Measurements from ENCODE around the gene WNT9B.

The WNT9B gene

DNA sequence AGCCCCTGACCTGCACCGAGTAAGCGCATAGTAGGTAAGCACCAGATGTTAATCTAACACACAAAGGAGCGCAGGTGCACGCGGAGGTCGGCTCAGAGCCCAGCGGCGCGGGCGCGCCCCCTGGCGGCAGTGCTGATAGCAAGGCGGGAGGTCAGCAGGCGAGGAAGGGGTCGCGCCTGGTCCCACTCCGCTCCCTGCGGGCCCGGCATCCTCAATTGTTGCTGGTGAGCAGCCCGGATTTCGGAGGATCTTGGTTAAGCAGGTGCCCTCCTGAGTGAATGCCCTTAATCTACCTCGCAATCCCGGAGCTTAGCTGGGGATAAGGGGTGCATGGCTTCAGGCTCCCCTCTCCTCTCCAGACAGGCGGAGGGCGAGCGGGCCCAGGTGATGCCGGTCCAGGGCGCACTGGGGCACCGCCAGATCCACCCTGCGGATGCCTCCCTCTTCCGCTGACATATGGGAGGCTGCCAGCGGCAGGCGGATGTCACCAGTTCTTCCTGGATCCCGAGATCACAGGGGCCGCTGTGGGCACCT is 28.9 kb upstream of the WNT9B start:
- DNase-seq: peak in 1 of 2 experiments; percentile 11

DNA sequence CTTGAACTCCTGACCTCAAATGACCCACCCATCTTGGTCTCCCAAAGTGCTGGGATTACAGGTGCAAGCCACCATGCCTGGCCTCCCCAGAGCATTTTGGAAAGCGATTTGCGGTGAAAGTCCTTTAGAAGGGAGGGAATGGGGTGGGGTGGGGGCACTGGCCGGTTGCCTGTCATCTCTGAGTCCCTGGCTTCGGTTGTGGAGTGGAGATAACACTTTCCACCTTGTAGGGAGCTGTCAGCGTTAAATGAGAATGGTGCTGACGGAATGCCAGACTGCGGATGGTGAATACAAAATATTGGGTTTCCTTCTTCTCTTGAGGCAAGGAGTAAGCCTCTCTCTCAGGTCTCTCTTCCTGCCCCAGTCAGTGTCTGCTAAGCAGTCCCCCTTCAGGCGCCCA is 27.7 kb upstream of the WNT9B start:
- DNase-seq: no peak

DNA sequence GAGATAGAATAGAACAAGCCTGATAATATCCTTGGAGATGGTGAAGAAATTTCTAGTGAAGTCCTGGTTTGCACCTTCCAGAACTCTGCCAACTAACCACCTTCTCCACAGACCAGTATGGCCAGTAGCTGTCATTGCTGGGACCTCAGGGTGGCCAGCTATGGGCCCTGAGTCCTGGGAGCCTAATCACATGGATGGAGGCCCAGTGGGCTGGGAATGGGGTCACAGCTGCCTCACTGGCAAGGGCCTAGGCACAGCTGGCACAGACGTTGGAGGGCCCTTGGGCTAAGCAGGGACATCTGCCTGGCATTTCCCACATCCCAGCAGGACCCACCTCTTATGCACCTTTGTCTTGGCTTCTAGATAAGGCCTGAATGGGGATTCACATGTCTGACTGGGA is 25.3 kb upstream of the WNT9B start:
- no peak for DNase-seq

DNA sequence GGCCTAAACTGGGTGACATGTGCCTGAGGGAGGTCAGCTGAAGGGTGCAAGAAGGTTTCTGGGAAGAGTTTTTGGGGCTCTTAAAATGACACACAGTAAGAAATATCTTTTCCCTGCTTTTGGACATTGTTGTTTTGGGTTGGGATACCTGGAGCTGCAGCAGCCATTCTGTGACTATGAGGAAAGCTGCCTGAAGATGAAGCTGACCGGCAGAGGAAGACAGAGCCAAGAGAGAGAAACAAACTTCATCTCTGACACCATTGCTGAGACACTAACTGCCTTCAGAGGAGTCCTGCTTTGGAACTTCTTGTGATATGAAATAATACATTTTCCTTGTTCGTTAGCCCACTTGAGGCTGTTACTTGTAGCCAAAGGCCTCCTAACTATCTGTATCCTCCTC is 24.1 kb upstream of the WNT9B start:
- no peak for DNase-seq

DNA sequence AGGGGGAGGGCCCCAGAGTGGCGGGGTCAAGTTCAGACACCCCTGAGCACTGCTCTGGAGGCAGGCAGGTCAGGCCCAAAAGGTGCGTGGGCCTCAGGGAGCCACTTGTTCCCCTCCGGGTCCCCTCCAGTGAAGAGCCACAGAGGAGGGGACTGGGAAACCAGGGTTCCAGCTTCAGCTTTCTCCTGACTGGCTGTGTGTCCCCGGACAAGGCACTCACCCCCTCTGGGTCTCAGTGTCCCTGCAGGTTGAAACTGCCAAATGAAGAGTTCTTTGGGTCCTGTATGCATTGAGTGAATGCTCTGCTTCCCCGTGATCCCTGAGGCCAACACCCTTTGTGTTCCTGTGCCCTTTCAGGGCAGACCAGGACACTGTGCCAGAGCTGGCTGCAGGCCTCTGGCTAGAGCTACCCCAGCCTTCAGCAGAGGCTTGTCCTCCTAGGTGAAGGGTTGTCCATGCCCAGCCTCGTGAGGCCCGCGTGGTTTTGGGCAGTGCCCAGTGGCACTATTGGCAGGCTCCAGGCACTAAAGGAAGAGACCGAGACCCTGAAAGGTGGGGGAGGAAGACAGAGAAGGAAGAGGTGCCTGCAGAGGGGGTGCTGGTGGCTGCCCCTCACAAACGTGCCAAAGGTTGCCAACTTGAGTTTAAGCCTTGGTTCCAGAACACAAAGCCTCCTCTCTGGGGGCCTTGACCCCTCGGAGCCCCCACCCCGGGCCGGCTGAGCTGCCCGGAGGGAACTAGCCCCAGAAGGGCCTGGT is 19.6 kb upstream of the WNT9B start:
- DNase-seq: no peak

DNA sequence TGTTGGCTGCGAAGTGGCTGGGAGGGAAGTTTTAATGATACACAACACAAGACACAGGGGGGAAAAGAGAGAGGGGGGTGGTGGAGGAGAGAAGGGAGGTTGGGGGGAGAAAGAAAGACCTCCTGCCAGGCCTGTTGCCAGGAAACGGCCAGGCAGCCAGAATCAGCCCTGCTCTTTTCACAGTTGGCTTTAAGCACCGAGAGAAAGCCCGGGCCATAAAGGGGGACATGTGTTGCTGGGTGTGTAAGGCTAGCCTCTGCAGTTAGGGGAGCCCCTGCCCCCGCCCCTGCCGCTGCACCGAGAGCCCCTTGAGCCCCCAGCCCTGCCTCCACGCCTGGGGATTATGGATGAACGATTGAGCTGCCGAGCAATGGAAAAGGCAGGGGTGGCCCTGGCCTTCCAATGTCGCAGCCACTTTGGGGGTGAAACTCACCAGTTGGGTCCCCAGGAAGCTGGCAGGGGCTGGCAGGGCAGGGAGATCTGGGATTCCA is 19.0 kb upstream of the WNT9B start:
- no peak for DNase-seq

DNA sequence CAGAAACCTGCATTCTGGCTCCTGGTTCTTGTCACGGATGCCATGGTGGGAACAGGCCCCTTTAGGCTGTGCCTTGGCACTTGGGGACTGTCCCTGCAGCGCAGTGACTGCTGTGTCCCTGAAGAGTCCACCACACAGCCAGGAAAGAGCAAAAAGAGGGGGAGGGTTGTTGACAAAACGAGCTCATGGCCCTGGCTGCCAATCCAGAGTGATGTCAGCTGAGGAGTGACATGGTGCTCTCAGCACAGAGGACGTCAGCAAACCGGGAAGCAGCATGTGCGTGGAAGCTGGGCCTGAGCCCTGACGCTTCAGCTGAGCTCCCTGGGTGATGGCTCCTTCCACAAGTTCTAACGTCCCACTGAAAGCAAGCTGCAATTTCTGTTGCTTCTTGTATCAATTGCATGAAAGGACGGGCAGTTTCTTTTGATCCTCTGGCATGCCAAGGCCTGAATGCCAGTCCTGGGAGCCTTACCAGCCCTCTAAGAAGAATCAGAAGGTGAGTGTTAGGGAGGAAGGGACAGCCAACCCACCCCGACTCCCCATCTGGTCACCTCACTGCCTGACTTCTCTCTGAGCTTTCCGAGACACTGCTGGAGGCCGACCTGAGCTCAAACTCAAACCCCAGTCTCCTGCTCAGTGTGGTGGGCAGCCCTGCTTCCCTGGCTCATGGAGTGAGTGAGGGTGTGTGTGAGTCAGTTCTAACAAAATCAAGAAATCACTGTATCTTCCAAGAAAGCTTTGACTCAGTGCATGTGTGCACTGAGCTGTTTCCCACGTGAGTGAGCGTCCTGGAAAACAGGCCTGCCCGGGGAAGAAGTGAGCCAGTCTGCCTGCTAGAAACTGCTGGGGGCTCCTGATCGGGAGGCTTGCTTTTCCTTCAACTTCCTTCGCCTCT is 18.2 kb upstream of the WNT9B start:
- no peak for DNase-seq

DNA sequence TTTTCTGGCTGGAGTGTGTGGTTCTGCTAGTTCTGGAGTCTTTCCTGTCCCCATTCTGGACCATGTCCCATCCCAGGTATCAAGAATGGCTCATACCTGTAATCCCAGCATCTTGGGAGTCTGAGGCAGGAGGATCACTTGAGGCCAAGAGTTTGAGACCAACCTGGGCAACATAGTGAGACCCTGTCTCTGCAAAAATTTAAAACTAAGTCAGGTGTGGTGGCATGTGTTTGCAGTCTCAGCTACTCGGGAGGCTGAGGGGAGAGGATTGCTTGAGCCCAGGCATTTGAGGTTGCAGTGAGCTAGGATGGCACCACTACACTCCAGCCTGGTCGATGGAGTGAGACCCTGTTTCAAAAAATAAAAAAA is 17.6 kb upstream of the WNT9B start:
- DNase-seq: no peak

DNA sequence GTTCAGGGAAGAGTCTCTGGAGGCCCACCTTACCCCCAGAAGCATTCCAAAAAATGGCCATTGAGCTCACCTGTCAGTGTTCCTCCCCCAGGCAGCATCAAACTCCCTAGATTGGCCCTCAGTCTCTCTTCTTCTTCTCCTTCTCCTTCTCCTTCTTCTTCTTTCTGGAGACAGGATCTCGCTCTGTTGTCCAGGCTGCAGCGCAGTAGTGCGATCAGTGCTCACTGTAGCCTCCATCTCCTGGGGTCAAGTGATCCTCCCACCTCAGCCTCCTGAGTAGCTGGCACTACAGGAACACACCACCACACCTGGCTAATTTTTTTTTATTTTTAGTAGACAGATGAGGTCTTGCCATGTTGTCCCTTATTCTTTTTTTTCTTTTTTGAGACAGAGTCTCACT is 16.5 kb upstream of the WNT9B start:
- no peak for DNase-seq

DNA sequence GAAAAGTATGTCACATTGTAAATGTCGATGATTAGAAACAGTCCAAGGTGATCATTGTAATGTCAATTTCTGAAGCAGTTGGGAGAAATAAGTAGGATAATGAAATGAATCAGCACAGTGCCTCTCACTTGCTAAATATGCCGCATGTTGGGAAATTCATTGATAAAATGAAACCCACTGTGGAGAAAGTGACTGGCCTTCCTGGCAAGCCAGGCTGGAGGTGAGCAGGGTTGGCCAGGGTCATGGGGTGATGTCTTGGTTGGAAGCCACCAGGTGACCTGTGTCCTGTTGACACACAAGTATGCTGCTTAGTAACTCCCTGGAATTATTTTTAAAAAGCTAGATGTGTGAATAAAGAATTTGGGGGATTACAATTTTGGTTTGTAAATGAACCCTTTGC is 14.9 kb upstream of the WNT9B start:
- DNase-seq: no peak

DNA sequence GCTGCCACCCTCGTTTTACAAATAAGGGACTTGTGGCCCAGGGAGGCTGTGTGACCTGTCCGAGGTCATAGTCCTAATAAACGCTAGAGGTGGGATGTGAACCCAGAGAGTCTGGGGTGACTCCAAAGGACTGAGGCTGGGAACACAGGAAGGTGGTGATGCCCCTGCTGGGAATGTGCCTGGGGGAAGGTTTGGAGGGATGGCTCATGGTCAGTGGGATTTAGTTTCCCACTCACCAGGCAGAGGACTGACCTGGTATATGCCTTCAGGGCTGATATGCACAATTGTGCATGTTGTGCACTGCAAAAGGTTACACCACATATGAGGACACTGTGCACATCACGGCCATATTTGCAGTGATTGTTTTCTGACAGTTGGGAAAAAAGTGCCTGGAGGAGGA is 13.9 kb upstream of the WNT9B start:
- DNase-seq: no peak

DNA sequence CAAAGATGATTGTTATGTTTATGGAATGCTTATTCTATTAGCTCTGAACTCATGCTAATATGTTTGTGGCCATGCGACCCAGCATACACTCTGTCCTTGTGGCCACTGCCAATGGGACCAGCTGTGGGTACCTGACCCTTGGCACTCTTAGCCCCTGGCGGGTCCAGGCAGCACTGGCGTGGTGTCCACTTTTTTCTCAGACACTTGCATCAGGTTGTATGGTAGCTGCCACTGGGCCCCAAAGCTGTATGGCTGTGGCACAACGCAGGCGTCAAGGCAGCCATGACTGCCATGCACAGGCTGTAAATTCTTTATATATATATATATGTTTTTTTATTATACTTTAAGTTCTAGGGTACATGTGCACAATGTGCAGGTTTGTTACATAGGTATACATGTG is 12.2 kb upstream of the WNT9B start:
- no peak for DNase-seq

DNA sequence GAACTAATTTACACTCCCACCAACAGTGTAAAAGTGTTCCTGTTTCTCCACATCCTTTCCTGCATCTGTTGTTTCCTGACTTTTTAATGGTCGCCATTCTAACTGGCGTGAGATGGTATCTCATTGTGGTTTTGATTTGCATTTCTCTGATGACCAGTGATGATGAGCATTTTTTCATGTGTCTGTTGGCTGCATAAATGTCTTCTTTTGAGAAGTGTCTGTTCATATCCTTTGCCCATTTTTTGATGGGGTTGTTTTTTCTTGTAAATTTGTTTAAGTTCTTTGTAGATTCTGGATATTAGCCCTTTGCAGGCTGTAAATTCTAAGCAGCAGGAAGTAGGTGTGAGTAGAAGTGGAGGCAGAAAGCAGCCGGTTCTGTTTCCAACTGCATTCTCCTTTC is 10.8 kb upstream of the WNT9B start:
- peak in 1 of 2 experiments; percentile 35 for DNase-seq

DNA sequence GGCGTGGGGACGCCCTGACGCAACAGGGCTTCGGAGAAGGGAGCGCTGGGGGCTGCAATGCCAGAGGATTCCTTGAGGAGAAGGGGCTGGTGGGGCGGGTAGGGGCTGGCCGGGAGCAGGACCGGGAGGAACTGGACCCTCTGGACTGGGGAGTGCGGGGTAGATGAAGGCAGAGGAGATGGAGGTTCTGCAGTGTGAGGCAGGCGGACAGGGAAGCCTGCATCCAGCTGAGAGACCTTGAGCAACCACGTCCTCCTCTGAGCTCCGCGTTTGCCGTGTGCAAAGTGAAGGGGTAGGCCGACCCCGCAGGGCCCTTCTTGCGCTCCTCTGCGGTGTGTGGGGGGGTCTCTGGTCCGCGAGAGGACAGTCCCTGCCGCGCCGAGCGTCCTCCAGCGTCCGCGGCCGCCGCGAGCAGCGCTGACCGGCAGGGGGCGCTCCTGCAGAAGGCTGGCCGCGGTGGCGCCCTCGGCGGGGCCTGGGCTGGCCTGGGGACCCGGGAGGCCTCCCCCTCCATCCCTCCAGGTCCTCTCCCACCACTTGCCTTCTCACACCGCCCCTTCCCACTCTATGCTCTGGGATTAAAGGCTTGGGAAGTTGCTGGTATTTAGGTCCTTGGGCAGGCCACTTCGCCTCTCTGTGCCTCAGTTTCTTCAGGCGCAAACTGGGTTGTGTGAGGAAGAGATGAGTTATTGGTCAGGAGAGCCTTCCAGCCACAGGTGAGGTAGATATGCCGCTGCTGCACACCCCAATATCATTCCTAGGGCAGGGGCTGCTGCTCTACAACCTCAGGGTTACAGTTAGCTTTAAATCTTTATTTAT is 9.6 kb upstream of the WNT9B start:
- DNase-seq: peak in 1 of 2 experiments; percentile 54

DNA sequence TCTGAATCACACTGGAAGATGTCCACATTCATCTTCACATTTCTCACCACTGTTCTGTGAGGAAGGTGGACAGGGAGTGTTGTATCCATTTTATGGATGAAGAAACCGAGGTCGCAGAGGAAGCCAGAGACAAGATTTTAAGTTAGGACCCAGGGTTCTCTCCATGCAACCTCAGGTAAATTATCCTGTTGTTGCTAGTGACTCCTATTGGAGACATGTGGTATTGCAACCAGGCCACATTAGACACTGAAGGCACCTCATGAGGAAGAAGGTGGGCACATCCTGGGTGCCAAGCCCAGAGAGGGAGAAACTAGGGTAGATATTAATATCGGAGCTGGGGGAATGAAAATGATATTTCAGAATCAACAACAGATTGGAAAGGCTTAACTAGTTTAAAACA is 8.5 kb upstream of the WNT9B start:
- peak in 1 of 2 experiments; percentile 41 for DNase-seq

DNA sequence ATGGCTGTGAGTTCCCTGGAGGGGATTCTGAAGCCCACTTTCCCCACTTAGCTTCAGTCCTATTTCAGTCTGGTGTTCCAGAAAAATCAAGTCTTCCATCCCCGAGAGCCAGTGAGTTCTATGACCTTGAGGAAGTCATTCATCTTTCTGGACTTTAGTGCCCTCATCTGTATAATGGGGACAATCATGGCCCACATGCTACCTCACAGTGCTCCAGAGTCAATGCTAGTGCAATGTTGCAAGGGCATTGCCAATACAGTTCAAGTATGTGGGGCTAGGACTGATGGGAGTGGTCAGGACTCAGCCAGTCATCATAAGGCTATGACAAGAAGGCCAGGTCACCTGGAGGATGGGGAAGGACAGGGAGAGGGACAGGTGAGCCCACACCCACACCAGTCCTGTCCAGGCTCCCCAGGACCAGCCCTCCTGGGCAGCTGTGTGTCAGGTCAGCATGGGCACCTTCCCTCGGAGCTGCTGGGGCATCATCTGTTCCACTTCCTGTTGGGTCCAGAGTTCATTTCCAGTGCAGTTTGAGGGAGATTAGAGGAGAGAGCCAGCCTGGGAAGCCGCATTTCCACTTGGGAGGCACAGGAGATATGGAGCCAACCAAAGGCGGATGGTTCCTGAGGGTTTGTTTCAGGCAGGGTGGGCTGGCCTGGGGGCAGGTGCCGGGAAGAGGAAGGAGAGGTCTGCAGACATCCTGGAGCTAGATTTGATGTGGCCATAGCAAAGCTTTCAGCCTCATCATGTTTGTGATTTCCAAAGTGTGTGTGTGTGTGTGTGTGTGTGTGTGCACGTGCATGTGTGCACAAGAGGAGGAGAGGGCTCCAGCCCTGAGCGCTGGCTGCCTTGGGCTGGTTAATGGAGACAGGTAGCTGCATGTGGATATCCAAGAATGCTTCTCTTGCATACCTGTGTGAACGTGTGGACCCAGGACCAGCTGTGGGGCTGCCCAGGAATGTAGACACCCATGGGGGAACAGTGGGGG is 3.9 kb upstream of the WNT9B start:
- no peak for DNase-seq

DNA sequence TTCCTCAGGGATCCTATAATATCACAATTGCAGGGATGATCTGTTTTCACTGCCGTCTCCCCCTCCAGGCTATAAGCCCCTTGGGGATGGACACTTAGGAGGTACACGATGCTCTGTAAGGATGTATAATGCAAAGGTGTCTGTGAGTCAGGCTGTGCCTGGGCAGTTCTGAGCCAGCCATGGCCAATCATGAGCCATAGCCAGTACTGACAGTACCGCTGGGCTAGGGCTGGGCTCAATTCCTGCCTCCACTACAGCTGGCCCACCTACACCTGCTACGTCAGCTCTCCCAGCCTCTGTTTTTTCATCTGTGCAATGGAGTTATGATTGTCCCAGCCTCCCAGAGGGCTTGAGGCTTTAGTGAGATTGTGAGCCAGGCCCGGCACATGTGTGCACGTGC is 2.8 kb upstream of the WNT9B start:
- no peak for DNase-seq

DNA sequence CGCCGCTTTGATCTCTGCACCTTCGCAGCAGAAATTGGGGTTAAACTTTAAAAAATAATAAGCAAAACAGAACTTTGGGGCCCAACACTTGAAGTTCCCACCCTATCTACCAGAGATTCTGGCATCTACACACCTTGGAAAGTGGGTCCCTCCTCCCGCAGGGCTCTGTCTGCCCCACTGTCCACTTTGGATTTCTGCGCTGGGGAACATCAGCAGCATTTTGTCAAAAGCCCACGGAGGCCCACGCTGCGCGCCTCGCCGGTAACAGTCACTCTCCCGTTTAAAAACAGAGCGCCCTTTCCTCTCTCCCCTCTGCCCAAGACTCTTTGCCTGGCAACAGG is 725 bp upstream of the WNT9B start:
- DNase-seq: no peak

DNA sequence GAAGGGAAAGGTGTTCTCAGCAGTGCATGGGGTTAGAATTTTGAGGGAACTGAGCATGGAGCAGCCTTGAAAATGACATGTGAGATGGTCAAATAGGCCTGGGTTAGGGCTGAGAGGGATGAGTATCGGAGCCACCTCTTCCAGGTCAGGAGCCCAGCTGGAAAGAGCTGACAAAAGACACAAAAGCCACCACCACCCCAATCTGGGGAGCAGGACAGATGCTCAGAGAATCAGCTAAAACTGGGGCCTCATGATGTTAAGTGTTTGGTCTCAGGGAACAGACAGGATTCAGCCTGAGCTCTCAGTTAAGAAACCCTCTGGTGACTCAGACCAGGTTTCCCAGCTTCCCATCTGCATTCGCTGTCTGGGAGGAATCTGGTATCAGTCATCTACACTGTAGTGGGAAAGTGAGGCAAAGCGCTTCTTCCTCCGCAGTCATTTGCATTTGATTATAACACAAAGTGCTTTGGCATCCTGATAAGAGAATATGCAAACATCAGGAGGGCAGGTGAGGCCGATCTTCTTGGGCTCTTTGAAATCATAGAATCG is 2.6 kb downstream of the WNT9B start:
- DNase-seq: peak; percentile 75 to 87

DNA sequence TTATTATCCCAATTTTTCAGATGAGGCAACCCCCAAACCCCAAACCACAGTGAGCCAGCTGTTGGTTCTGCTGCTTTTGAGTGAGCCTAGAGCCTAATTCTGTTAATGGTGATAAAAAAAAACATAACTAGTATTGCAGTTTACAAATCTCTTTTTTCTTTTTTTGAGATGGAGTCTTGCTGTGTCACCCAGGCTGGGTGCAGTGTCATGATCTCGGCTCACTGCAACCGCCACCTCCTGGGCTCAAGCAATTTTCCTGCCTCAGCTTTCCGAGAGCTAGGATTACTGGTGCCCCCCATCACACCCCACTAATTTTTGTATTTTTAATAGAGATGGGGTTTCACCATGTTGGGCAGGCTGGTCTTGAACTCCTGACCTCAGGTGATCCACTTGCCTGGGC is 3.1 kb downstream of the WNT9B start:
- no peak for DNase-seq

DNA sequence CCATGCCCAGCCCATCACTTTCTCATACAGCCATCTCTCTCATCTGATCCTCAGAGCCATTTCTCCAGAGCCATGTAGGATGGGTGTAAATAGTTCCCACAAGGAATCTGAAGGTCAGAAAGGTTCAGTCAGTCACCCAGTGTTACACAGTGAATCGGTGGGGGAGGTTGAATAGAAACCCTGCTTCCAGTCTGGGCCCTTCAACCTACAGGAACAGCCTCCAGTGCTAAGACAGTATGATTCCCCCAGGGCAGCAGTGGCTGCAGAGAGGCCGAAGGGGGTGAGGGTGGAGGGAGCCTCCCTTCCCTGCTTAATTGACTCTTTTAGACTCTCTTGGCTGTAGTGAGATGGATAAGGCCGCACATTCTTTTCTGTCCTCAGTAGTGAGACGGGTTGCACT is 3.6 kb downstream of the WNT9B start:
- no peak for DNase-seq

DNA sequence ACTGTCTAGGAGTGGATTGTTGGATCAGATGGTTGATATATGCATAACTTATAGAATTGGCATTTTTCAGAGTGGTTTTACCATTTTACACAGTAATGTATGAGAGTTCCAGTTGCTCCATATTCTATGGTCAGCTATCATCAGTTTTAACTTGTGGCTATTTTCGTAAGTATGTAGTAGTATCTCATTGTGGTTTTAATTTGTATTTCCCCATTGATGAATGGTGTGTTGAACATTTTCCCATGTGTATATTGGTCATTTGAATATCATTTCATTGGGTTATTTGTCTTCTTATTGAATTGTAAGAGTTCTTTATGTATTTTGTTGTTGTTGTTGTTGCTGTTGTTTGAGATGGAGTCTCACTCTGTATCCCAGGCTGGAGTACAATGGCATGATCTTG is 6.2 kb downstream of the WNT9B start:
- no peak for DNase-seq

All from NCI-H526 (cell line).